Endothelial cell (in vitro differentiated cells): ENCODE measurements around the gene DEF6. TPM values are rescaled to one million over a fixed set of nuclear protein-coding genes. Genes with fewer than 3 reads are reported as not detected.

ENCODE experiments used
- DNase-seq: peaks from one replicate; pipeline ENCODE4 v3.0.0; 2021; ENCODE audit warnings: low spot score
- H3K27ac Mint-ChIP-seq: one replicate; pipeline ENCODE4 v1.8.0; 2021; ENCODE audit warnings: mixed read lengths, inconsistent platforms; ENCODE audit not compliant: unreplicated experiment
- H3K27me3 Mint-ChIP-seq: one replicate; pipeline ENCODE4 v1.8.0; 2021; ENCODE audit warnings: mild to moderate bottlenecking, moderate library complexity, mixed read lengths, inconsistent platforms; ENCODE audit not compliant: unreplicated experiment
- H3K36me3 Mint-ChIP-seq: one replicate; pipeline ENCODE4 v1.8.0; 2021; ENCODE audit warnings: mild to moderate bottlenecking, low read depth, mixed read lengths, inconsistent platforms; ENCODE audit not compliant: unreplicated experiment
- H3K4me1 Mint-ChIP-seq: one replicate; pipeline ENCODE4 v1.8.0; 2021; ENCODE audit warnings: mild to moderate bottlenecking, mixed read lengths, inconsistent platforms; ENCODE audit not compliant: unreplicated experiment
- H3K4me3 Mint-ChIP-seq: one replicate; pipeline ENCODE4 v1.8.0; 2021; ENCODE audit warnings: mild to moderate bottlenecking, mixed read lengths, inconsistent platforms; ENCODE audit not compliant: unreplicated experiment
- H3K9me3 Mint-ChIP-seq: one replicate; pipeline ENCODE4 v1.8.0; 2021; ENCODE audit warnings: mixed read lengths, inconsistent platforms; ENCODE audit not compliant: unreplicated experiment
- total RNA-seq: library from RNA; stranded (reverse); fragmentation: NEBNext Ultra II Directional; extraction: Animal tissue kit (Norgen Biotek cat#: 25700); gene quantifications from one replicate; pipeline ENCODE4 v1.2.1, GENCODE V29; 2021; ENCODE audit not compliant: unreplicated experiment
- TF ChIP-seq, protein P1 (sequence below): fragments of 200-600 bp; sonication (generic); IDR thresholded peaks from one replicate; pipeline ENCODE4 v1.5.0; 2021; ENCODE audit warnings: antibody characterized with exemption; ENCODE audit not compliant: unreplicated experiment

DEF6 gene
- total RNA-seq, 1 donor from 2014 or later, result 24.0 TPM

DNA sequence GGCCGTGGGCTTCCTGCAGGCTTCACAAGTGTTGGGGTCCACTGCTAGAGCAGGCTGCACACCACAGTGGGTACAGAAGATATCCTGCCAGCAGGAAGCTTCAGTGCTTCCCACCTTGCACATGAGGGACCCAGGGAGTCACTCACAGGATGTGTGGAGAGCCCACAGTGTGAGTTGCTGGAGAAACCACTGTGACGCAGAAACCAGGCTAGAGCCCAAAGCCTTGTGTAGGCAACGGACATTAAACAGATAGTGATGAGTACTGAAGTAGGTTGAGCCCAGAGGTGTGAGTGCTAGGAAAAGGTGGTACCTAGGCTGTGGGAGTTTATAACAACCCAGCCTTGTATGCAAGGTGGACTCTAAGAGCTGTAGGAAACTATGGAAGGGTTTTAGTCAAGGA lies 18.9 kb upstream of the DEF6 start:
- TF ChIP-seq, protein P1, sequence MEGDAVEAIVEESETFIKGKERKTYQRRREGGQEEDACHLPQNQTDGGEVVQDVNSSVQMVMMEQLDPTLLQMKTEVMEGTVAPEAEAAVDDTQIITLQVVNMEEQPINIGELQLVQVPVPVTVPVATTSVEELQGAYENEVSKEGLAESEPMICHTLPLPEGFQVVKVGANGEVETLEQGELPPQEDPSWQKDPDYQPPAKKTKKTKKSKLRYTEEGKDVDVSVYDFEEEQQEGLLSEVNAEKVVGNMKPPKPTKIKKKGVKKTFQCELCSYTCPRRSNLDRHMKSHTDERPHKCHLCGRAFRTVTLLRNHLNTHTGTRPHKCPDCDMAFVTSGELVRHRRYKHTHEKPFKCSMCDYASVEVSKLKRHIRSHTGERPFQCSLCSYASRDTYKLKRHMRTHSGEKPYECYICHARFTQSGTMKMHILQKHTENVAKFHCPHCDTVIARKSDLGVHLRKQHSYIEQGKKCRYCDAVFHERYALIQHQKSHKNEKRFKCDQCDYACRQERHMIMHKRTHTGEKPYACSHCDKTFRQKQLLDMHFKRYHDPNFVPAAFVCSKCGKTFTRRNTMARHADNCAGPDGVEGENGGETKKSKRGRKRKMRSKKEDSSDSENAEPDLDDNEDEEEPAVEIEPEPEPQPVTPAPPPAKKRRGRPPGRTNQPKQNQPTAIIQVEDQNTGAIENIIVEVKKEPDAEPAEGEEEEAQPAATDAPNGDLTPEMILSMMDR, result no peak

DNA sequence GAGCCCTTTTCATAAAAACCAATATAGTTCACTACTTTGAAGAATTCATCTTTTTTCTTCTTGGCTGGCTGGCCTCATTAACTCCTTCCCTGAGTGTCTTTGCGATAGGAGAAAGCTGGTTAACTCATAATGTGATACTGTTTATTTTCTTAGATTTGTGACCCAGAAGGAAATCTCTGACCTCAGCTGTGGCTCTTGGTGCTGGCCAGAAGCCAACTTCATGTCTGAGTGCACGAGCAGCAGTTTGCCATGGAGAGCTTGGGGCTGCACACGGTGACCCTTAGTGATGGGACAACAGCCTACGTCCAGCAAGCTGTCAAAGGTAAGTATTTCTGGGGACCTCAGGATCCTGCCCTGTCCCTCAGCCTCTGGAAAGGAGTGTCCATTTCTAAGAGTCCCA lies 16.7 kb upstream of the DEF6 start:
- no peaks in the 10 kb centered on the region for H3K4me1 Mint-ChIP-seq
- H3K36me3 Mint-ChIP-seq, result peaks cover 7% of the 10 kb centered on the region
- H3K4me3 Mint-ChIP-seq, result no peak overlapping the region
- H3K9me3 Mint-ChIP-seq, result no peaks in the 10 kb centered on the region
- no peak overlapping the region for H3K27ac Mint-ChIP-seq
- no peak for DNase-seq
- TF ChIP-seq, protein P1, result no peak
- H3K27me3 Mint-ChIP-seq, result no peaks in the 10 kb centered on the region

More for the DNA sequence above, 18.9 kb upstream of the DEF6 start:
- no peak for DNase-seq
- no peak overlapping the region for H3K4me3 Mint-ChIP-seq
- peaks cover 7% of the 10 kb centered on the region for H3K36me3 Mint-ChIP-seq
- H3K27me3 Mint-ChIP-seq, result no peaks in the 10 kb centered on the region
- peaks cover 4% of the 10 kb centered on the region for H3K4me1 Mint-ChIP-seq
- no peaks in the 10 kb centered on the region for H3K9me3 Mint-ChIP-seq
- no peak overlapping the region for H3K27ac Mint-ChIP-seq

DNA sequence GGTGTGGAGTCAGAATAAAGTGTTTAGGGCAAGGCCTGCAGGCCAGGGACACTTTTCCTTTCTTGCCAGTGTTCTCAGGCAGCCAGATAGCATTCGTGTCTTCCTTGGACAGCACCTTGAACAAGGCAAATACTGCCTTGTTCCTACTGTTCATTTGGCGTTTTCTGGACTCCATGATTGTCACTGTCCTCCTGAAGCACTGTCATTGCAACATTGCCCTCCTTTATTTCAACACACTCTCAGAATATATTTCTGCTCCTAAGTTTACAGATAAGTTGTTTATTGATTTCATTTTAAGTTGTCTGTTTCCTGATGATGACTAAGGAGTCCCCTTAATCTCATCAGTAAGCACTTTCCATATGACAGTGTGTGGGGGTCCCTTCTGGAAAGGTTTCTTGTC lies 15.1 kb upstream of the DEF6 start:
- Mint-ChIP-seq H3K4me1 (no peaks in the 10 kb centered on the region), H3K4me3 (no peak overlapping the region), H3K36me3 (peaks cover 20% of the 10 kb centered on the region), H3K27ac (no peak overlapping the region), H3K9me3 (no peaks in the 10 kb centered on the region), H3K27me3 (peaks cover 3% of the 10 kb centered on the region)
- TF ChIP-seq, protein P1, result no peak
- DNase-seq, result no peak

DNA sequence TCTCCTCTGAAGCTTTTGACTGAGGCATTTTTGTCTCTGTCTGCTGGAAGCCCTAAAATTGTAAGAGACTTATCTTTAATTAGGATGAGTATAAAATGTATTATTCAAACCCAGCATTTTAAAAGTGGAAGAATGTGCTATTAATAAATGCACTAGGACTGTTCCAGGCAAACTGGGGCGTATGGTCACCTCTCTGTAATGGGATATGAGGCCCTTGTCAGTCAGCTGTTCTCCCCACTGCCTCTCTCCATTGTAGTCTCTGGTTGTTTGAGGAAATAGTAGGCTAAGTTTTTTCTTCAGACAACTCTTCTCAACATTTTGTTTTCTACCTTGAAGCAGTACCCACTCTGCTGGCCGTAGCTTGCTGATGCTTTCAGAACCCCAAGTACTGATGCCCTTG lies 14.3 kb upstream of the DEF6 start:
- TF ChIP-seq, protein P1, result no peak
- peaks cover 3% of the 10 kb centered on the region for H3K27me3 Mint-ChIP-seq
- no peak for DNase-seq
- no peaks in the 10 kb centered on the region for H3K4me1 Mint-ChIP-seq
- no peak overlapping the region for H3K27ac Mint-ChIP-seq
- no peak overlapping the region for H3K4me3 Mint-ChIP-seq
- no peaks in the 10 kb centered on the region for H3K9me3 Mint-ChIP-seq
- peaks cover 23% of the 10 kb centered on the region for H3K36me3 Mint-ChIP-seq

DNA sequence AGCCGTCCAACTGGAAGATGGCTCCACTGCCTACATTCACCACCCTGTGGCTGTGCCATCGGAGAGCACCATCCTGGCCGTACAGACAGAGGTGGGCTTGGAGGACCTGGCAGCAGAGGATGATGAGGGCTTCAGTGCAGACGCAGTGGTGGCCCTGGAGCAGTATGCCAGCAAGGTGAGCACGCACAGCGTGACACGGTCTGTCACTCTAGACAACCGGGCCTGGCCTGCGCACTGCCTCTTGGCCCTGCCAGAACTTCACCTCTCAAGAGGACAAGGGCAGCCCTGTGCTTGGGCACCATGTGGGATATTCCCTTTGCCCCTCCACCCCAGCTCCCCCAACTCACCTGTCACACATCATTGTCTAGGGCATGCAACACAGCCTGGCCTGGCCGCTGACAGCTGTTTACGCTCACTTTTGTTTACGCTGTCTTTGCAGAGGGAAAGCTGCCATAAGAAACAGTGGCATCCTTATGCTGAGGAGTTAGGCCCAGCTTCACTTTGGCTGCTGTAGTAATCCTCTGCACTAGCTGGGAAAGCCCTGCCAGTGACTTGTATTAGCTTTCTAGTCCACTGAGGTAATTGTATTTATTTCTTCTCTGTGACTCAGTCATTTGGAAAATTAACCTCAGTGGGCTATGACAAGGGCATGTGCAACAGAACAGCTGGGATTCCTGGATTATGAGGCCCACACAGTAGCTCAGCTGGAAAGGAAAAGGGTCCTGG lies 9.8 kb upstream of the DEF6 start:
- Mint-ChIP-seq H3K9me3 (no peaks in the 10 kb centered on the region), H3K4me1 (no peaks in the 10 kb centered on the region), H3K4me3 (no peak overlapping the region), H3K27me3 (peaks cover 13% of the 10 kb centered on the region), H3K36me3 (peaks cover 34% of the 10 kb centered on the region), H3K27ac (no peak overlapping the region)
- DNase-seq, result no peak
- TF ChIP-seq, protein P1, result no peak
